ENCODE measurements around the gene RB1. TPM values are rescaled to one million over a fixed set of nuclear protein-coding genes. Genes with fewer than 3 reads are reported as not detected.

Gene RB1
- 16.3 and 20.4 TPM in 2 replicates for total RNA-seq (2014; rRNA removed; shearing (Covaris generic))

GRCh38 chr13:48303359-48304142, at the start of gene RB1:
RB1 (plus strand) TSS chr13:48303751; CDS start chr13:48303913, 162 bp downstream.
- DNase-seq (ENCODE audit: low spot score): peak; percentile 81

DNA sequence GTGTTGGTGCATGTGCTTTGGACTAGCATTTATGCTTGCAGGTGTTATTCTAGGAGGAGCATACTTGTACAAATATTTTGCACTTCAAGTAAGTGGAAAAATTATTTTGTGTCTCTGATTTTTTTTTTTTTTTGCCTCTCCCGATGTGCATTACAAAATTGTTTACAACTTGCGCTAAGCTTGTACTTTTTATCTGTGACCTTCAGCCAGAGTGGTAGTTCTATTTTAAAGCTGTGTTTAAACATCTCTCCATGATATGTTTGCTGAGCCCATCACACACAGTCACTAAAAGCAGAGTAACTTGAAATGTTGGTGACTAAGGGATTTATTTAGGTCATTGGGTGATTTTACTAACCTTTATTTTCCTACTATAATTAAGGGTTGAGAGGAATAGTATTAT, 49.7 kb upstream of the RB1 start:
- DNase-seq (ENCODE audit: low spot score): no peak

DNA sequence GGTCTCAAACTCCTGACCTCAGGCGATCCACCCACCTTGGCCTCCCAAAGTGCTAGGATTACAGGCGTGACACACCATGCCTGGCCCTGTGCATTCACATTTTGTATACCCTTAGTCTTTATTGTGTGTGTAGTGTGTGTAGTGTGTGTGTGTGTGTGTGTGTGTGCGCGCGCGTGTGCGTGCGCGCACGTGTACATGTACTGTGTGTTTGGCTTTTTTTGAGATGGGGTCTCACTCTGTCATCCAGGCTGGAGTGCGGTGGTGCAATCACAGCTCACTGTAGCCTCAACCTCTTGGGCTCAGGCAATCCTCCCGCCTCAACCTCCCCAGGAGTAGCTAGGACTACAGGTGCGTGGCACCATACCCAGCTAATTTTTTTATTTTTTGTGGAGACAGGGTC, 48.5 kb upstream of the RB1 start:
- no peak for DNase-seq (ENCODE audit: low spot score)

GRCh38 chr13:48255954-48256353, 47.6 kb upstream of the RB1 start:
- DNase-seq (ENCODE audit: low spot score): no peak

GRCh38 chr13:48258002-48258401, 45.5 kb upstream of the RB1 start:
- DNase-seq (ENCODE audit: low spot score): no peak

DNA sequence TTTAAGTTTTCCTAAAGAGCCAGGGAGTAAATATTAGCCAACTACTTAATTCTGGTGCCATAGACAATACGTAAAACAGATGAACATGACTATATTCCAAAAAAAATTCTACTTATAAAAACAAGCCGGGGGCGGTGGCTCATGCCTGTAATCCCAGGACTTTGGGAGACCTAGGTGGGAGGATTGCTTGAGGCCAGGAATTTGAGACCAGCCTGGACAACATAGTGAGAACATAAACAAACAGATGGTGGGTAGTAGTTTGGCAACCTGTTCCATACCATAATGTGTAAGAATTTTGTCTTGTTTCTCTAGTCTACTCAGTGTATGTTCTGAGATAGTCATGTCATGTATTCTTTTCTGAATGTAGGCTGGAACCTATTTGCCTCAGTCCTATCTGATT, 45.1 kb upstream of the RB1 start:
- DNase-seq (ENCODE audit: low spot score): no peak

DNA sequence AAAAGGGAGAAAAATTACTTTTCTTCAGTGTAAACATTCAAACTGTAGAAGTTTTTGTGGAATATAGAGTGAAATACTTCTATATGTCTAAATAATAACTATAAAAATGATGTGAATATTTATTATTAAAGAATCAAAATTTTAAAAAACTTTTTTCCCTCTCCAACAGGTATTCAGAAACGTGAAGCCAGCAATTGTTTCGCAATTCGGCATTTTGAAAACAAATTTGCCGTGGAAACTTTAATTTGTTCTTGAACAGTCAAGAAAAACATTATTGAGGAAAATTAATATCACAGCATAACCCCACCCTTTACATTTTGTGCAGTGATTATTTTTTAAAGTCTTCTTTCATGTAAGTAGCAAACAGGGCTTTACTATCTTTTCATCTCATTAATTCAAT, 42.6 kb upstream of the RB1 start:
- no peak for DNase-seq (ENCODE audit: low spot score)

DNA sequence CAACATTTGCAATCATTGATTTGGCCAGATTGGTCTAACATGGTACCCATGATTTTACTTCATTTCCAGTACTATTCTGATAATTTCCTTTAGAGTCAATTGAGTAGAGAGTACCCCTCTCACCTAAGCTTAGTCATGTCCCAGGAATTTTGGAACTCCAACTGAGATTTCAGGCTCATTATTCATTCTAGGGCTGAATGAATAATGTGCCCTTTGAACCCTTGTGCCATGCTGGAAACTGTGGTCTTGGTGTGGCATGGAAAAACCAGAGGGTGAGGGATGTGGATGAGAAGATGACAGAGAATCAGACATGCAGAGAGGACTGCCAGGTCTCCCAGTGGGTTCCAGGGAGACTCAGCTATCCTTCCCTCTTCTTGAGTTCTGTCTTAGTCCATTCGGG, 40.4 kb upstream of the RB1 start:
- DNase-seq (ENCODE audit: low spot score): no peak

- DNase-seq (ENCODE audit: low spot score): no peak
Observed at GRCh38 chr13:48264058-48264457, 39.5 kb upstream of the RB1 start.

GRCh38 chr13:48265217-48265815, 38.2 kb upstream of the RB1 start:
- DNase-seq (ENCODE audit: low spot score): no peak

- DNase-seq (ENCODE audit: low spot score): no peak
Observed at GRCh38 chr13:48266150-48266549, 37.4 kb upstream of the RB1 start.

GRCh38 chr13:48266701-48267639, 36.6 kb upstream of the RB1 start:
- DNase-seq (ENCODE audit: low spot score): no peak

DNA sequence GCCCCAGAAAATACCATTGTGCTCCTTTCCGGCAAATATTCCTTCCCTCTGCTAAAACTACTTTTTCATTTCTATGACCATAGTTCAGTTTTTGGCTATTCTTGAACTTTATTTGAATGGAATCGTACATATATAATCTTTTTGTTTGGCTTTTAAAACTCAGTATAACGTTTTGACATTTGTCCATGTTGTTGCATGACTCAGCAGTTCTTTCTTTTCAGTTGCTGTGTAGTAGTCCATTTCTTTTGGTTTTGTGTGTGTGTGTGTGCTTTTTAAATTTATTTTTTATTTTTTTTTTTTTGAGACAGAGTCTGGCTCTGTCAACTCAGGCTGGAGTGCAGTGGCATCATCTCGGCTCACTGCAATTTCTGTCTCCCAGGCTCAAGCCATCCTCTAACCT, 35.5 kb upstream of the RB1 start:
- no peak for DNase-seq (ENCODE audit: low spot score)

DNA sequence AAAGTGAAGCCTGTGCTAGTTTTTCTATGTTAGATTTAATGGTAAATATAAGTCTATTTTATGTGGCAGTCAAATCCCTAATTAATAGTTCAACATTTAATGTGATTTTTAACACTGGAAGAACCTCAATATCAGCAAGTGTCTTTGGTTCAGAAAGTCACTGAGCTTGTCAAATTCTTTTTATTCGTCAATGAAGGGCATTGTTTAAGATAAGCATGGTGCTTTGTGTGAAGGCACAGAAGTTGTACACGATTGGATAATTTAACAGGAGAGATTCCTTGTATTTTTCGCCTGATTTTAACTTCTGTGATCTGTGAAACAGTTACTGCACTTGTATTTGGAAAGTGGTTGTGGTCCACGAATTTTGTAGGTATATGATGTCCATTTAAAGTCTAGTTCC, 30.2 kb upstream of the RB1 start:
- no peak for DNase-seq (ENCODE audit: low spot score)

DNA sequence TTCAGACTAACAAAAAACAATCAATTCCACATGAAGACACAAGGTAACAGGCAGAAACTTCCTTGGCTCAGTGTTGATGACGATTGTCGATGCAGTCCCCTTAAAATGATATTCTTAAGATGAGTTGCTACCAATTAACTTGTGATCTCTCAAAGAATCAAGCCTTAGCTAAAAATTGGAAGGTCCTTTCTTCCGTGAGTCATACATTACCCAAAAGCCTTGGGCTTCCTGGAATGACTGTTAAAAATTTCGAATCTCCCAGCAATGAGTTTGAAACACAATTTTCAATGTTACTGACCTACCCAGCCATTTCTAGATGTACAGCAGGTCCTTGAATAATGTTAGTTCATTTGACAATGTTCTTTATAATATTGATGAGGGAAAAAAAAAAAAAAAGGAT, 28.0 kb upstream of the RB1 start:
- no peak for DNase-seq (ENCODE audit: low spot score)

- no peak for DNase-seq (ENCODE audit: low spot score)
Observed at GRCh38 chr13:48278806-48279205, 24.7 kb upstream of the RB1 start.

- DNase-seq (ENCODE audit: low spot score): no peak
Observed at GRCh38 chr13:48281556-48281955, 22.0 kb upstream of the RB1 start.

DNA sequence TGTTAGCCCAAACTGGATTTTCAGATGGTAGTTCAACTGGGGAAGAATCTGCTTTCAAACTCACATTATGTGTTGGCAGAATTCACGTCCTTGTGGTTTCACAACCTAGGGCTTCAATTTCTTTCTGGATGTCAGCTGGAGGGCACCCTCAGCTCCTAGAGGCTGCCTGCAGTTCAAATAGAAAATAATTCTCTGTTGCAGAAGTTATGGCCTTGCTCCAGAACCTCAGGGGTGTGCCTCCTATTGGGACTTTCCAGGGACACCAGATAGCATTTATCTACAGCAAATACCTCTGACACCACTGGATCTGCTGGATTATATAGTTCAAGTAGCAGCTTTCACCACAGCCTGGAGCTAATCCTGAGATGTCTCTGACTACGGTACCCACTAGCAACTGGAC, 11.8 kb upstream of the RB1 start:
- DNase-seq (ENCODE audit: low spot score): no peak

GRCh38 chr13:48292650-48293049, 10.9 kb upstream of the RB1 start:
- no peak for DNase-seq (ENCODE audit: low spot score)

GRCh38 chr13:48294653-48295052, 8.9 kb upstream of the RB1 start:
- no peak for DNase-seq (ENCODE audit: low spot score)

GRCh38 chr13:48295271-48295670, 8.3 kb upstream of the RB1 start:
- DNase-seq (ENCODE audit: low spot score): no peak

DNA sequence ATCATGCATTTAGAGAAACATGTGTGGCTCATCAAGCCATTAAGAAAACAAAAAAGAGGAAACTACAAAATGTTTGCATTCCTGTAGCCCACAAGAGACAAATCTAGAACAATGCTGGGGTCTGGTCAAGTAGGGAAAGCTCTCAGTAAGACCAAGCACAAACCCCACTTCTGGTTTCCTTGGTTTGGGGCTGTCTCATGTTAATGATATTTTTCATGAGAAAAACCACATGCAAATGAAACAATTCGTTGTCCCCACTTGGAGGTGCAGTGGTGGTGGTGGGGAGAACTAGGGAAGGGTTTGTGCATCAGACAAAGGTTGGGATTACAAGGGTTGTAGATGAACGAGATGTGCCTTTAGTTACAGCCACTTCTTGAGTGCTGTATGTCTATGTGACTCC, 7.0 kb upstream of the RB1 start:
- no peak for DNase-seq (ENCODE audit: low spot score)
